MV-4-11 (cell line): ENCODE measurements around the gene XPOT.
A peak's percentile ranks its signal among the peaks of the same experiment; 100 is the strongest.

Experiments used
- DNase-seq: peaks from one replicate; lab custom pipeline; 2025; lab: John Stamatoyannopoulos, UW

Gene XPOT

GRCh38 chr12:64427988-64428387, 23.8 kb downstream of the XPOT start:
- DNase-seq: no peak

- DNase-seq: no peak
These were observed 24.8 kb downstream of the XPOT start for GRCh38 chr12:64428956-64429355.

GRCh38 chr12:64430886-64431285, 26.7 kb downstream of the XPOT start:
- no peak for DNase-seq

- DNase-seq: no peak
These were observed 27.6 kb downstream of the XPOT start for GRCh38 chr12:64431791-64432190.

- DNase-seq: no peak
These were observed 29.7 kb downstream of the XPOT start for GRCh38 chr12:64433915-64434314.

- DNase-seq: no peak
These were observed 35.9 kb downstream of the XPOT start for GRCh38 chr12:64440100-64440499.

- DNase-seq: no peak
These were observed 41.3 kb downstream of the XPOT start for GRCh38 chr12:64445490-64445889.

GRCh38 chr12:64446295-64446694, 42.1 kb downstream of the XPOT start:
- no peak for DNase-seq

GRCh38 chr12:64450057-64450640, 46.0 kb downstream of the XPOT start:
- no peak for DNase-seq

GRCh38 chr12:64450711-64451486, 46.7 kb downstream of the XPOT start:
- peak; percentile 49 for DNase-seq

GRCh38 chr12:64451687-64452558, 47.7 kb downstream of the XPOT start, which contains the start of gene TBK1:
TSS of gene TBK1 (plus strand) at chr12:64452120. CDS start at chr12:64455871, 3,751 bp downstream.
- DNase-seq: peak; percentile 78

GRCh38 chr12:64452559-64453329, 48.6 kb downstream of the XPOT start:
- DNase-seq: peak; percentile 67

- no peak for DNase-seq
These were observed 51.3 kb downstream of the XPOT start for GRCh38 chr12:64455506-64455905.

- no peak for DNase-seq
These were observed 51.9 kb downstream of the XPOT start for GRCh38 chr12:64456119-64456518.

GRCh38 chr12:64457032-64457431, 52.8 kb downstream of the XPOT start:
- peak; percentile 81 for DNase-seq

GRCh38 chr12:64457466-64457865, 53.3 kb downstream of the XPOT start:
- DNase-seq: no peak

GRCh38 chr12:64457923-64458322, 53.7 kb downstream of the XPOT start:
- DNase-seq: no peak

- DNase-seq: no peak
These were observed 55.3 kb downstream of the XPOT start for GRCh38 chr12:64459394-64459891.

GRCh38 chr12:64461634-64462414, 57.6 kb downstream of the XPOT start:
- no peak for DNase-seq

GRCh38 chr12:64466178-64466577, 62.0 kb downstream of the XPOT start:
- DNase-seq: no peak

- no peak for DNase-seq
These were observed 64.8 kb downstream of the XPOT start for GRCh38 chr12:64468966-64469365.
